Spleen (tissue), 11 donors: ENCODE data around the gene RFX1. TPM values are rescaled to one million over a fixed set of nuclear protein-coding genes. Genes with fewer than 3 reads are reported as not detected.
"Not testable (repeated sequence)": the region's sequence is repeated elsewhere in the genome, so short reads cannot be mapped to it uniquely, and the experiment has no call there.

Experiments
- DNase-seq: peaks from one replicate; pipeline ENCODE4 v3.0.0-alpha.2; 2020
- H3K27ac ChIP-seq, 8 donors: fragments of 200-600 bp; sonication (generic) in 7 of 8; 1 replicate in 4 of 8; 2 replicates in 4 of 8; pipeline versions ENCODE4 v1.5.0 to v1.8.0; 2016 to 2021; ENCODE audit warnings: inconsistent platforms in 4 of 8, mild to moderate bottlenecking in 4 of 8, moderate library complexity in 1 of 8
- H3K27me3 ChIP-seq, 7 donors: fragments of 200-600 bp; sonication (generic) in 6 of 7; replicated peaks in 1 of 7; 1 replicate in 4 of 7; 2 replicates in 3 of 7; pipeline versions ENCODE4 v1.5.0 to v1.8.0; 2016 to 2021; ENCODE audit warnings: inconsistent platforms in 3 of 7, mild to moderate bottlenecking in 1 of 7
- H3K36me3 ChIP-seq, 6 donors: fragments of 200-600 bp; sonication (generic) in 5 of 6; 1 replicate in 4 of 6; 2 replicates in 2 of 6; pipeline versions ENCODE4 v1.5.0 to v1.8.0; 2016 to 2021; ENCODE audit warnings: inconsistent platforms in 2 of 6
- H3K4me1 ChIP-seq, 6 donors: fragments of 200-600 bp; sonication (generic) in 5 of 6; 1 replicate in 3 of 6; 2 replicates in 3 of 6; pipeline versions ENCODE4 v1.5.0 to v1.8.0; 2016 to 2021; ENCODE audit warnings: inconsistent platforms in 3 of 6
- H3K4me3 ChIP-seq, 8 donors: fragments of 200-600 bp; sonication (generic) in 7 of 8; 1 replicate in 4 of 8; 2 replicates in 4 of 8; pipeline versions ENCODE4 v1.5.0 to v1.8.0; 2016 to 2021; ENCODE audit warnings: inconsistent platforms in 4 of 8, mild to moderate bottlenecking in 4 of 8, moderate library complexity in 2 of 8
- H3K9me3 ChIP-seq, 8 donors: fragments of 200-600 bp; sonication (generic) in 7 of 8; 1 replicate in 4 of 8; 2 replicates in 4 of 8; pipeline versions ENCODE4 v1.5.0 to v1.8.0; 2016 to 2021; ENCODE audit warnings: inconsistent platforms in 4 of 8
- CTCF ChIP-seq, 11 experiments: fragments of 200-600 bp in 7 of 11; fragments of 450-650 bp in 4 of 11; sonication (generic) in 4 of 11; IDR thresholded peaks in 8 of 11; conservative IDR thresholded peaks in 3 of 11; 1 replicate in 7 of 11; 2 replicates in 4 of 11; pipeline versions ENCODE4 v1.4.0 to v1.8.0; 2016 to 2021; ENCODE audit warnings: antibody characterized with exemption in 11 of 11, inconsistent platforms in 4 of 11, mild to moderate bottlenecking in 1 of 11
- POLR2A ChIP-seq, 3 donors: fragments of 450-650 bp; IDR thresholded peaks; one replicate each; pipeline ENCODE4 v1.5.1; 2017; ENCODE audit warnings: antibody characterized with exemption in 3 of 3, mild to moderate bottlenecking in 1 of 3
- POLR2AphosphoS5 ChIP-seq, 3 donors: sonication (generic); formaldehyde crosslinking; IDR thresholded peaks; one replicate each; pipeline ENCODE4 v1.5.1; 2017; ENCODE audit warnings: antibody characterized with exemption in 3 of 3
- WGBS, 5 donors: extraction: QIAGEN DNeasy Blood & Tissue Kit in 3 of 5; methylation state at CpG; one replicate each; pipeline versions ENCODE4 v1.1.5 to v1.1.7; 2013 to 2018; 5-methylcytosine and 5-hydroxymethylcytosine counted together
- intact Hi-C: fragments of 100-400 bp; cut with DNase I; formaldehyde crosslinking; loops from one replicate; pipeline ENCODE4 v1.15.0; 2023; ENCODE audit warnings: low total_unique reads
- polyA plus RNA-seq, 3 donors: library from polyadenylated mRNA; stranded (reverse); fragments of 200-250 nt; gene quantifications; one replicate each; pipeline ENCODE4 v1.2.1, GENCODE V29; 2013
- total RNA-seq, 7 donors: library from RNA; depleted of rRNA in 3 of 7; stranded (reverse); fragments of >200 nt in 3 of 7; fragmentation: NEBNext Ultra II Directional in 4 of 7; extraction: Animal tissue kit (Norgen Biotek cat#: 25700) in 4 of 7; gene quantifications; one replicate each; pipeline versions ENCODE4 v1.1.0 to v1.2.1, GENCODE V29; 2016 to 2021
- donor health status: healthy with polysubstance abuse.
- donor health status: DM: no; HTN: no; CAD: no; lungs with moderate emphysema.
- donor health status: DM: no; HTN: no; CAD: no.
- donor health status: Bipolar disorder and iron deficiency.
- donor health status: healthy.
- donor health status: DM: no; HTN: no; CAD: no.
- donor health status: DM: yes; HTN: yes; CAD: no.

Gene RFX1
- total and polyA plus RNA-seq, 10 donors, result 2.2 to 22.4 (median 10.9) TPM

- Histone ChIP-seq H3K36me3 (peaks cover 0 to 97% (median 32%) of the 10 kb centered on the region in 6 donors), H3K27me3 (no peaks in the 10 kb centered on the region), H3K9me3 (no peaks in the 10 kb centered on the region), H3K4me1 (peaks cover 4 to 51% (median 11%) of the 10 kb centered on the region in 6 donors), H3K27ac (no peak overlapping the region), H3K4me3 (no peak overlapping the region)
- intact Hi-C loops, result loop anchor here (10.0 kb wide), 1 partner anchor 84 kb away; the partner anchor contains the start of gene DCAF15
- no peak for TF ChIP-seq CTCF (IDR thresholded peaks at IDR 0.05 in 8 of 11, conservative IDR thresholded peaks at IDR 0.05 in 3 of 11)
- TF ChIP-seq POLR2A (IDR thresholded peaks at IDR 0.05), result no peak
- no peak for TF ChIP-seq POLR2AphosphoS5 (IDR thresholded peaks at IDR 0.05)
- WGBS, 5 donors, result 92 to 95% (median 93%) methylated on average over 7 of the region's 7 CpGs
- DNase-seq, result no peak
Measured at GRCh38 chr19:14039181-14039580, 33.1 kb upstream of the RFX1 start.

GRCh38 chr19:14035706-14036105, 29.6 kb upstream of the RFX1 start:
- peaks cover 5 to 64% (median 29%) of the 10 kb centered on the region in 6 donors for H3K4me1 ChIP-seq
- intact Hi-C loops, result loop anchor here (10.0 kb wide), 1 partner anchor 81 kb away; the partner anchor contains the start of gene DCAF15
- no peak for DNase-seq
- TF ChIP-seq POLR2AphosphoS5 (IDR thresholded peaks at IDR 0.05), result no peak
- no peak for TF ChIP-seq CTCF (IDR thresholded peaks at IDR 0.05 in 8 of 11, conservative IDR thresholded peaks at IDR 0.05 in 3 of 11)
- TF ChIP-seq POLR2A (IDR thresholded peaks at IDR 0.05), result no peak
- H3K27me3 ChIP-seq, result no peaks in the 10 kb centered on the region
- H3K9me3 ChIP-seq, result no peaks in the 10 kb centered on the region
- H3K4me3 ChIP-seq, result no peak overlapping the region
- H3K36me3 ChIP-seq, result peaks cover 0 to 63% (median 21%) of the 10 kb centered on the region in 6 donors
- WGBS, 5 donors, result 88 to 92% (median 91%) methylated on average over 7 of the region's 7 CpGs
- H3K27ac ChIP-seq, result no peak overlapping the region

- H3K4me3 ChIP-seq, H3K9me3 ChIP-seq, H3K27ac ChIP-seq, H3K27me3 ChIP-seq, DNase-seq: not testable (repeated sequence)
- Histone ChIP-seq H3K4me1 (peaks cover 5 to 69% (median 31%) of the 10 kb centered on the region in 6 donors), H3K36me3 (peaks cover 0 to 58% (median 20%) of the 10 kb centered on the region in 6 donors)
- 93 to 97% (median 95%) methylated on average over 12 of the region's 12 CpGs for WGBS, 5 donors
- intact Hi-C loops, result loop anchor here (10.0 kb wide), 1 partner anchor 80 kb away; the partner anchor contains the start of gene DCAF15
Measured at GRCh38 chr19:14035159-14035558, 29.0 kb upstream of the RFX1 start.

- intact Hi-C loops, result loop anchor here (10.0 kb wide), 1 partner anchor 79 kb away; the partner anchor contains the start of gene DCAF15
- TF ChIP-seq POLR2AphosphoS5 (IDR thresholded peaks at IDR 0.05) (no peak), POLR2A (IDR thresholded peaks at IDR 0.05) (no peak), CTCF (IDR thresholded peaks at IDR 0.05 in 8 of 11, conservative IDR thresholded peaks at IDR 0.05 in 3 of 11) (no peak)
- H3K4me3 ChIP-seq, result no peak overlapping the region
Measured at GRCh38 chr19:14033946-14034345, 27.8 kb upstream of the RFX1 start.

More at GRCh38 chr19:14033946-14034345, 27.8 kb upstream of the RFX1 start:
- no peak for DNase-seq
- Histone ChIP-seq H3K36me3 (peaks cover 0 to 46% (median 10%) of the 10 kb centered on the region in 6 donors), H3K27ac (no peak overlapping the region), H3K27me3 (no peaks in the 10 kb centered on the region), H3K4me1 (peaks cover 5 to 71% (median 31%) of the 10 kb centered on the region in 6 donors), H3K9me3 (no peaks in the 10 kb centered on the region)
- WGBS, 5 donors, result 88 to 98% (median 94%) methylated on average over 2 of the region's 2 CpGs
